GM23338 (cell line): ENCODE results near the gene WDSUB1. TPM values are rescaled to one million over a fixed set of nuclear protein-coding genes. Genes with fewer than 3 reads are reported as not detected.

ENCODE experiments used
- ATAC-seq: fragments of 200-7000 bp; cut with Tn5 transposase; 3 replicates; pipeline ENCODE4 v1.9.1; 2020
- DNase-seq: peaks from one replicate; pipeline ENCODE4 v3.0.0-alpha.2; 2015; ENCODE audit warnings: low spot score
- H2AFZ ChIP-seq: fragments of 200-600 bp; sonication (generic); 2 replicates; pipeline ENCODE4 v1.8.0; 2016; ENCODE audit warnings: antibody characterized with exemption, mild to moderate bottlenecking, moderate library complexity
- H3F3A ChIP-seq: fragments of 200-600 bp; sonication (generic); replicated peaks from 2 replicates; pipeline ENCODE4 v1.8.0; 2017; ENCODE audit warnings: antibody characterized with exemption, mixed run types, low read depth
- H3K27ac ChIP-seq: fragments of 200-600 bp; sonication (generic); 2 replicates; pipeline ENCODE4 v1.6.1; 2016; ENCODE audit warnings: low read depth
- H3K27me3 ChIP-seq: fragments of 200-600 bp; sonication (generic); 2 replicates; pipeline ENCODE4 v1.8.0; 2016; ENCODE audit warnings: mild to moderate bottlenecking, mixed run types, moderate library complexity; ENCODE audit not compliant: insufficient read depth
- H3K36me3 ChIP-seq: fragments of 200-600 bp; sonication (generic); 2 replicates; pipeline ENCODE4 v1.8.0; 2016; ENCODE audit warnings: mild to moderate bottlenecking; ENCODE audit not compliant: insufficient read depth
- H3K4me1 ChIP-seq: fragments of 200-600 bp; sonication (generic); 2 replicates; pipeline ENCODE4 v1.8.0; 2016; ENCODE audit warnings: mild to moderate bottlenecking, moderate library complexity; ENCODE audit not compliant: insufficient read depth
- H3K4me2 ChIP-seq: fragments of 200-600 bp; sonication (generic); 2 replicates; pipeline ENCODE4 v1.7.1; 2017; ENCODE audit warnings: mixed run types
- H3K4me3 ChIP-seq: fragments of 200-600 bp; sonication (generic); 2 replicates; pipeline ENCODE4 v1.6.1; 2016; ENCODE audit warnings: mixed run types
- H3K79me2 ChIP-seq: fragments of 200-600 bp; sonication (generic); replicated peaks from 2 replicates; pipeline ENCODE4 v1.8.0; 2017; ENCODE audit warnings: mild to moderate bottlenecking; ENCODE audit not compliant: insufficient read depth
- H3K9me2 ChIP-seq: fragments of 200-600 bp; sonication (generic); 2 replicates; pipeline ENCODE4 v1.8.0; 2017; ENCODE audit not compliant: insufficient read depth
- H4K20me1 ChIP-seq: fragments of 200-600 bp; sonication (generic); replicated peaks from 2 replicates; pipeline ENCODE4 v1.8.0; 2017; ENCODE audit warnings: mild to moderate bottlenecking; ENCODE audit not compliant: insufficient read depth
- H3K27ac Mint-ChIP-seq: 2 replicates; pipeline ENCODE4 v1.8.0; 2020; ENCODE audit warnings: inconsistent platforms, mild to moderate bottlenecking, moderate library complexity, mixed read lengths
- H3K27me3 Mint-ChIP-seq: 3 replicates; pipeline ENCODE4 v1.8.0; 2022; ENCODE audit warnings: low read depth, mild to moderate bottlenecking, moderate library complexity, mixed read lengths, inconsistent platforms; ENCODE audit not compliant: insufficient read depth, poor library complexity
- H3K36me3 Mint-ChIP-seq: 3 replicates; pipeline ENCODE4 v1.8.0; 2021; ENCODE audit warnings: low read depth, mild to moderate bottlenecking, inconsistent platforms, moderate library complexity, mixed read lengths
- H3K4me1 Mint-ChIP-seq: 3 replicates; pipeline ENCODE4 v1.8.0; 2020; ENCODE audit warnings: mild to moderate bottlenecking, inconsistent platforms, mixed read lengths
- H3K4me3 Mint-ChIP-seq: 3 replicates; pipeline ENCODE4 v1.8.0; 2021; ENCODE audit warnings: moderate library complexity, mild to moderate bottlenecking, inconsistent platforms, mixed read lengths
- H3K9me3 Mint-ChIP-seq: 3 replicates; pipeline ENCODE4 v1.8.0; 2020; ENCODE audit warnings: moderate library complexity, mild to moderate bottlenecking, inconsistent platforms, mixed read lengths
- CREB1 ChIP-seq: fragments of 250-450 bp; sonication (Bioruptor Pico); IDR thresholded peaks from 2 replicates; pipeline ENCODE4 v1.5.0; 2020; ENCODE audit warnings: low read depth, mild to moderate bottlenecking, moderate library complexity
- CTCF ChIP-seq, 2 experiments: fragments of 200-600 bp in 1 of 2; sonication (generic) in 1 of 2; conservative IDR thresholded peaks; 2 replicates each; pipeline versions ENCODE4 v1.5.1 to v1.6.1; 2016 to 2017; ENCODE audit warnings: antibody characterized with exemption in 2 of 2, low read depth in 2 of 2, mild to moderate bottlenecking in 2 of 2, moderate library complexity in 1 of 2
- ETS1 ChIP-seq: IDR thresholded peaks from 2 replicates; pipeline ENCODE4 v1.6.1; 2016; ENCODE audit warnings: antibody characterized with exemption
- EZH2 ChIP-seq: fragments of 200-600 bp; sonication (generic); IDR thresholded peaks from one replicate; pipeline ENCODE4 v1.8.0; 2017; ENCODE audit warnings: antibody characterized with exemption, mild to moderate bottlenecking, low read depth; ENCODE audit not compliant: unreplicated experiment
- EZH2phosphoT487 ChIP-seq: fragments of 200-600 bp; sonication (generic); IDR thresholded peaks from one replicate; pipeline ENCODE4 v1.8.1; 2018; ENCODE audit warnings: antibody characterized with exemption; ENCODE audit not compliant: unreplicated experiment
- JUNB ChIP-seq: IDR thresholded peaks from one replicate; pipeline ENCODE4 v1.6.1; 2016; ENCODE audit warnings: antibody characterized with exemption; ENCODE audit not compliant: unreplicated experiment
- NANOG ChIP-seq: IDR thresholded peaks from 2 replicates; pipeline ENCODE4 v1.6.1; 2016; ENCODE audit warnings: antibody characterized with exemption, borderline replicate concordance
- POLR2AphosphoS5 ChIP-seq: IDR thresholded peaks from 2 replicates; pipeline ENCODE4 v1.6.1; 2016; ENCODE audit warnings: antibody characterized with exemption, low read depth
- REST ChIP-seq: IDR thresholded peaks from one replicate; pipeline ENCODE4 v1.6.1; 2018; ENCODE audit warnings: antibody characterized with exemption; ENCODE audit not compliant: unreplicated experiment
- STAT1 ChIP-seq: IDR thresholded peaks from one replicate; pipeline ENCODE4 v1.6.1; 2016; ENCODE audit warnings: antibody characterized with exemption; ENCODE audit not compliant: unreplicated experiment
- ZNF114 ChIP-seq: fragments of 250-450 bp; sonication (Bioruptor Pico); IDR thresholded peaks from 2 replicates; pipeline ENCODE4 v1.5.0; 2020; ENCODE audit warnings: mild to moderate bottlenecking, moderate library complexity
- ZNF331 ChIP-seq: fragments of 250-450 bp; sonication (Bioruptor Pico); IDR thresholded peaks from 2 replicates; pipeline ENCODE4 v1.5.0; 2020; ENCODE audit warnings: low read depth, mild to moderate bottlenecking, moderate library complexity
- ZNF462 ChIP-seq: fragments of 250-450 bp; sonication (Bioruptor Pico); IDR thresholded peaks from 2 replicates; pipeline ENCODE4 v1.5.0; 2020; ENCODE audit warnings: mild to moderate bottlenecking, moderate library complexity
- polyA plus RNA-seq: library from polyadenylated mRNA; unstranded; fragments of >200 nt; fragmentation: Nextera tagmentation; extraction: Ambion mirVana; gene quantifications from 2 replicates; pipeline ENCODE4 v1.2.1, GENCODE V29; 2016
- total RNA-seq: library from RNA; depleted of rRNA; stranded (reverse); fragments of >200 nt; shearing (Covaris generic); gene quantifications from 2 replicates; pipeline ENCODE4 v1.2.3, GENCODE V29; 2014

Gene WDSUB1
- total and polyA plus RNA-seq, 2 experiments from 2014 or later, result 9.9 to 12.2 TPM

- peak; percentile 24; the same call in 2 of the 3 replicates for ATAC-seq
- H3K27ac Mint-ChIP-seq, result no peak overlapping the region
- H3K27me3 Mint-ChIP-seq, result peaks cover 7% of the 10 kb centered on the region
- H3F3A ChIP-seq, result no peaks in the 10 kb centered on the region
- H3K36me3 ChIP-seq, result no peaks in the 10 kb centered on the region
- no peaks in the 10 kb centered on the region for H3K4me1 ChIP-seq
- H3K9me3 Mint-ChIP-seq, result no peaks in the 10 kb centered on the region
- no peak for DNase-seq
- H3K4me3 Mint-ChIP-seq, result no peak overlapping the region
- no peak overlapping the region for H2AFZ ChIP-seq
- peaks cover 10% of the 10 kb centered on the region for H4K20me1 ChIP-seq
- H3K27ac ChIP-seq, result no peak overlapping the region
- H3K4me3 ChIP-seq, result no peak overlapping the region
- H3K9me2 ChIP-seq, result no peaks in the 10 kb centered on the region
- H3K36me3 Mint-ChIP-seq, result peaks cover 8% of the 10 kb centered on the region; the same call in 2 of the 3 replicates
- no peak for TF ChIP-seq EZH2
- TF ChIP-seq NANOG, result no peak
- TF ChIP-seq JUNB, result no peak
- no peak for TF ChIP-seq POLR2AphosphoS5
- TF ChIP-seq EZH2phosphoT487, result no peak
- no peak for TF ChIP-seq ETS1
- no peak for TF ChIP-seq REST
- no peak for TF ChIP-seq CTCF (conservative IDR thresholded peaks at IDR 0.05; ENCODE audit: low read depth in 2 of 2)
- TF ChIP-seq ZNF114 (CRISPR knock-in tag), result no peak
- no peak for TF ChIP-seq CREB1
- no peak for TF ChIP-seq ZNF462 (CRISPR knock-in tag)
- TF ChIP-seq ZNF331 (CRISPR knock-in tag), result no peak
- TF ChIP-seq STAT1, result no peak
- no peaks in the 10 kb centered on the region for H3K79me2 ChIP-seq
- H3K4me1 Mint-ChIP-seq, result no peaks in the 10 kb centered on the region
- H3K4me2 ChIP-seq, result no peak overlapping the region
- H3K27me3 ChIP-seq, result no peaks in the 10 kb centered on the region
Measured at GRCh38 chr2:159225025-159226016, 61.2 kb downstream of the WDSUB1 start.
